Heart left ventricle (tissue), 16 donors: Measurements from ENCODE around the gene CDH24. TPM values are rescaled to one million over a fixed set of nuclear protein-coding genes. Genes with fewer than 3 reads are reported as not detected.

Experiments used
- ATAC-seq, 4 donors: fragments of 200-7000 bp; cut with Tn5 transposase; one replicate each; pipeline ENCODE4 v1.9.1; 2020 to 2022; ENCODE audit warnings: moderate library complexity in 4 of 4, mild to moderate bottlenecking in 3 of 4, moderate number of reproducible peaks in 1 of 4
- DNase-seq, 5 donors: peaks; one replicate each; pipeline ENCODE4 v3.0.0-alpha.2; 2020
- H3K27ac ChIP-seq, 12 donors: fragments of 200-600 bp; sonication (generic) in 4 of 12; one replicate each; pipeline versions ENCODE4 v1.5.0 to v1.8.0; 2016 to 2022; ENCODE audit warnings: mild to moderate bottlenecking in 2 of 12
- H3K27me3 ChIP-seq, 9 donors: fragments of 200-600 bp; sonication (generic) in 2 of 9; one replicate each; pipeline versions ENCODE4 v1.5.1 to v1.8.0; 2016 to 2022; ENCODE audit warnings: mild to moderate bottlenecking in 3 of 9
- H3K36me3 ChIP-seq, 9 donors: fragments of 200-600 bp; sonication (generic) in 2 of 9; one replicate each; pipeline versions ENCODE4 v1.5.0 to v1.8.0; 2018 to 2022; ENCODE audit warnings: mild to moderate bottlenecking in 2 of 9
- H3K4me1 ChIP-seq, 12 donors: fragments of 200-600 bp; sonication (generic) in 4 of 12; one replicate each; pipeline versions ENCODE4 v1.5.0 to v1.8.0; 2016 to 2022; ENCODE audit warnings: mild to moderate bottlenecking in 3 of 12
- H3K4me3 ChIP-seq, 12 donors: fragments of 200-600 bp; sonication (generic) in 4 of 12; one replicate each; pipeline versions ENCODE4 v1.5.0 to v1.8.0; 2017 to 2022; ENCODE audit warnings: mild to moderate bottlenecking in 9 of 12, moderate library complexity in 4 of 12
- H3K9me3 ChIP-seq, 12 donors: fragments of 200-600 bp; sonication (generic) in 4 of 12; one replicate each; pipeline versions ENCODE4 v1.5.0 to v1.8.0; 2016 to 2022; ENCODE audit warnings: mild to moderate bottlenecking in 1 of 12
- POLR2A ChIP-seq, 2 donors: fragments of 450-650 bp; IDR thresholded peaks; one replicate each; pipeline ENCODE4 v1.6.1; 2017; ENCODE audit warnings: antibody characterized with exemption in 2 of 2, mild to moderate bottlenecking in 2 of 2, moderate library complexity in 2 of 2
- WGBS, 4 donors: extraction: QIAGEN DNeasy Blood & Tissue Kit in 2 of 4; methylation state at CpG; one replicate each; pipeline versions ENCODE4 v1.1.5 to v1.1.7; 2013 to 2018; 5-methylcytosine and 5-hydroxymethylcytosine counted together
- intact Hi-C, 10 donors: fragments of 100-400 bp; cut with DNase I; formaldehyde crosslinking; loops; one replicate each; pipeline versions ENCODE4 v1.11.1 to v1.14.2; 2022
- polyA plus RNA-seq, 2 donors: library from polyadenylated mRNA; stranded (reverse); fragments of 200-250 nt; gene quantifications; one replicate each; pipeline ENCODE4 v1.2.3, GENCODE V29; 2013
- total RNA-seq, 9 donors: library from RNA; depleted of rRNA in 2 of 9; stranded (reverse); fragments of >200 nt in 2 of 9; fragmentation: NEBNext Ultra II Directional in 3 of 9; extraction: Animal tissue kit (Norgen Biotek cat#: 25700) in 3 of 9; gene quantifications; one replicate each; pipeline versions ENCODE4 v1.1.0 to v1.2.4, GENCODE V29; 2016 to 2023
- TF ChIP-seq, protein P1 (sequence below), 12 donors: fragments of 200-600 bp; sonication (generic) in 4 of 12; IDR thresholded peaks; one replicate each; pipeline versions ENCODE4 v1.5.0 to v1.8.0; 2018 to 2022; ENCODE audit warnings: antibody characterized with exemption in 12 of 12, mild to moderate bottlenecking in 5 of 12
- donor health status: ischemic (EF 13 %, LVEDD 7.1; RV severe dilation, severe dysfunction).
- donor health status: healthy with polysubstance abuse.
- donor health status: DM: no; HTN: yes; CAD: no.
- donor health status: DM: no; HTN: no; CAD: no.
- donor health status: ischemic (EF 25% LVEDD 6.9; RV normal size, moderate dysfunction).
- donor health status: ischemic (EF 25% LVEDD 5.7; RV mildly dilated, moderate dysfunction).
- donor health status: healthy.
- donor health status: DM: yes; HTN: yes; CAD: no.
- donor health status: ischemic (EF 35%, LVEDD 5.7; RV mildly dilated, moderate dysfunction).
- donor health status: nonischemic (EF 11% LVEDD 7.7; RV severe dilation, severe dysfunction).
- donor health status: DM: yes; HTN: yes; CAD: no.
- donor health status: PGD.
- donor health status: ischemic (EF 29% LVEDD 5.4; RV normal size, mild dysfunction).
- donor health status: nonischemic (EF 23%, LVEDD 6.1; RV moderate dilation, normal function).

CDH24 gene
- total and polyA plus RNA-seq, 11 donors = 0.72 to 3.3 (median 1.9) TPM

- H3K4me1 ChIP-seq = peaks cover 0 to 36% (median 17%) of the 10 kb centered on the region in 12 donors
- H3K27me3 ChIP-seq = no peaks in the 10 kb centered on the region
- H3K36me3 ChIP-seq = no peaks in the 10 kb centered on the region
- peak; percentile 85 to 92 (median 87) for DNase-seq
- 2 to 3% (median 3%) methylated on average over 38 to 40 of the region's 40 CpGs for WGBS, 4 donors
- TF ChIP-seq, protein P1, sequence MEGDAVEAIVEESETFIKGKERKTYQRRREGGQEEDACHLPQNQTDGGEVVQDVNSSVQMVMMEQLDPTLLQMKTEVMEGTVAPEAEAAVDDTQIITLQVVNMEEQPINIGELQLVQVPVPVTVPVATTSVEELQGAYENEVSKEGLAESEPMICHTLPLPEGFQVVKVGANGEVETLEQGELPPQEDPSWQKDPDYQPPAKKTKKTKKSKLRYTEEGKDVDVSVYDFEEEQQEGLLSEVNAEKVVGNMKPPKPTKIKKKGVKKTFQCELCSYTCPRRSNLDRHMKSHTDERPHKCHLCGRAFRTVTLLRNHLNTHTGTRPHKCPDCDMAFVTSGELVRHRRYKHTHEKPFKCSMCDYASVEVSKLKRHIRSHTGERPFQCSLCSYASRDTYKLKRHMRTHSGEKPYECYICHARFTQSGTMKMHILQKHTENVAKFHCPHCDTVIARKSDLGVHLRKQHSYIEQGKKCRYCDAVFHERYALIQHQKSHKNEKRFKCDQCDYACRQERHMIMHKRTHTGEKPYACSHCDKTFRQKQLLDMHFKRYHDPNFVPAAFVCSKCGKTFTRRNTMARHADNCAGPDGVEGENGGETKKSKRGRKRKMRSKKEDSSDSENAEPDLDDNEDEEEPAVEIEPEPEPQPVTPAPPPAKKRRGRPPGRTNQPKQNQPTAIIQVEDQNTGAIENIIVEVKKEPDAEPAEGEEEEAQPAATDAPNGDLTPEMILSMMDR (IDR thresholded peaks at IDR 0.05) = no peak
- TF ChIP-seq POLR2A (IDR thresholded peaks at IDR 0.05) = peak in 1 of 2 donors; percentile 32
- peak within 1 kb of the TSS; percentile 22 to 70 (median 54) for H3K4me3 ChIP-seq
- intact Hi-C loops = loop anchor here in 1 of 10 donors (2.0 kb wide), 1 partner anchor 25 kb away; the partner anchor contains the start of gene PSMB5
- H3K27ac ChIP-seq = peak within 1 kb of the TSS; percentile 20 to 84 (median 71)
- no peaks in the 10 kb centered on the region for H3K9me3 ChIP-seq
- peak in 3 of 4 donors; percentile 25 to 67 (median 56) for ATAC-seq
These were observed 47.2 kb downstream of the CDH24 start, which contains the start of gene C14orf93 for GRCh38 chr14:23009939-23010726. Gene C14orf93 (minus strand): TSS chr14:23010143. CDS start chr14:22999023, 11,120 bp downstream.

- TF ChIP-seq POLR2A (IDR thresholded peaks at IDR 0.05) = no peak
- TF ChIP-seq, protein P1 (IDR thresholded peaks at IDR 0.05) = no peak
- peak overlapping the region; percentile 20 to 84 (median 71) for H3K27ac ChIP-seq
- no peaks in the 10 kb centered on the region for H3K9me3 ChIP-seq
- no peak for ATAC-seq
- H3K36me3 ChIP-seq = no peaks in the 10 kb centered on the region
- 26 to 34% (median 32%) methylated on average over 8 of the region's 8 CpGs for WGBS, 4 donors
- H3K4me1 ChIP-seq = peaks cover 0 to 36% (median 17%) of the 10 kb centered on the region in 12 donors
- DNase-seq = no peak
- intact Hi-C loops = no loop called here
- H3K4me3 ChIP-seq = peak overlapping the region; percentile 22 to 70 (median 54)
- H3K27me3 ChIP-seq = no peaks in the 10 kb centered on the region
These were observed 47.8 kb downstream of the CDH24 start for GRCh38 chr14:23009483-23009938.

DNA sequence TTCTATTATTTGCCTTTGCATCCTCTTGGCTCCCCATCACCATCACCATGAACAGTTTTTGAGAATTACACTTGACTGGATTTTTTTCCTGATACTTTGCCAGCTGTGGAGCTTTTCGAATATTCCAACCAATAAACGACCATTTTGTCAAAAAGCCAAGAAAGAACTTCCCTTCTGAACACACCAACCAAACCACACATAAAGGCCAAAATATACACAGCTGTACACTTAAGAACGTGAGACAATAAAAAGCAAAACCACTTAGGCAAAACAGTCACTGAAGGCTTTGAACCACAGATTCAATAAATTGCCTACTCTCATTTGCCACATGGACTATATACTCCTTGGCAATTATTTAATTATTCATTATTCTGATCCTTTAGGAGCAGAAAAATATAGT is 48.5 kb downstream of the CDH24 start:
- Histone ChIP-seq H3K4me1 (peaks cover 0 to 36% (median 17%) of the 10 kb centered on the region in 12 donors), H3K4me3 (peak overlapping the region in 1 of 12 donors; percentile 62), H3K27me3 (no peaks in the 10 kb centered on the region), H3K36me3 (no peaks in the 10 kb centered on the region), H3K9me3 (no peaks in the 10 kb centered on the region), H3K27ac (peak overlapping the region in 1 of 12 donors; percentile 84)
- intact Hi-C loops = no loop called here
- ATAC-seq (no peak), DNase-seq (no peak)
- WGBS, 4 donors = 47 to 59% (median 56%) methylated on average over 3 of the region's 3 CpGs
- no peak for TF ChIP-seq POLR2A (IDR thresholded peaks at IDR 0.05)
- TF ChIP-seq, protein P1 (IDR thresholded peaks at IDR 0.05) = no peak
